Psoas muscle (tissue), 8 donors: Measurements from ENCODE around the gene ATXN2L. TPM values are rescaled to one million over a fixed set of nuclear protein-coding genes. Genes with fewer than 3 reads are reported as not detected.

Source experiments
- ATAC-seq, 4 donors: fragments of 200-7000 bp; cut with Tn5 transposase; one replicate each; pipeline ENCODE4 v1.9.1; 2020; ENCODE audit warnings: moderate library complexity in 3 of 4, mild to moderate bottlenecking in 2 of 4
- DNase-seq, 2 donors: peaks; one replicate each; pipeline ENCODE4 v3.0.0-alpha.2; 2020
- H3K27ac ChIP-seq: fragments of 200-600 bp; one replicate; pipeline ENCODE4 v1.8.0; 2022
- H3K27me3 ChIP-seq, 3 donors: fragments of 200-600 bp in 1 of 3; one replicate each; pipeline versions ENCODE4 v1.6.1 to v1.8.0; 2013 to 2022; ENCODE audit warnings: low read length in 2 of 3, mild to moderate bottlenecking in 2 of 3, moderate library complexity in 1 of 3; ENCODE audit not compliant: insufficient read depth in 3 of 3
- H3K36me3 ChIP-seq, 2 donors: fragments of 200-600 bp in 1 of 2; one replicate each; pipeline versions ENCODE4 v1.6.1 to v1.8.0; 2013 to 2022; ENCODE audit warnings: low read depth in 1 of 2, mild to moderate bottlenecking in 1 of 2, moderate library complexity in 1 of 2; ENCODE audit not compliant: insufficient read depth in 1 of 2
- H3K4me1 ChIP-seq: fragments of 200-600 bp; one replicate; pipeline ENCODE4 v1.8.0; 2022
- H3K4me3 ChIP-seq: fragments of 200-600 bp; one replicate; pipeline ENCODE4 v1.8.0; 2022; ENCODE audit warnings: mild to moderate bottlenecking
- H3K9me3 ChIP-seq: fragments of 200-600 bp; one replicate; pipeline ENCODE4 v1.8.0; 2022
- WGBS, 3 donors: extraction: QIAGEN DNeasy Blood & Tissue Kit; methylation state at CpG; one replicate each; pipeline versions ENCODE4 v1.1.6 to v1.1.7; 2013; 5-methylcytosine and 5-hydroxymethylcytosine counted together
- intact Hi-C, 2 donors: fragments of 100-400 bp; cut with DNase I; formaldehyde crosslinking; loops; one replicate each; pipeline versions ENCODE4 v1.11.0 to v1.14.2; 2022
- polyA plus RNA-seq, 3 donors: library from polyadenylated mRNA; stranded (reverse); fragments of 200-250 nt; gene quantifications; one replicate each; pipeline ENCODE4 v1.2.3, GENCODE V29; 2013
- total RNA-seq, 4 donors: library from RNA; stranded (reverse); fragmentation: NEBNext Ultra II Directional in 2 of 4; extraction: Animal tissue kit (Norgen Biotek cat#: 25700) in 2 of 4; gene quantifications; one replicate each; pipeline versions ENCODE4 v1.2.1 to v1.2.4, GENCODE V29; 2021 to 2023
- TF ChIP-seq, protein P1 (sequence below): fragments of 200-600 bp; IDR thresholded peaks from one replicate; pipeline ENCODE4 v1.8.0; 2022; ENCODE audit warnings: antibody characterized with exemption
- donor health status: healthy with polysubstance abuse.
- donor health status: DM: no; HTN: no; CAD: no; lungs with moderate emphysema.
- donor health status: Bipolar disorder and iron deficiency.
- donor health status: healthy.
- donor health status: DM: yes; HTN: yes; CAD: no.
- donor health status: DM: no; HTN: no; CAD: no.
- donor health status: DM: no; HTN: no; CAD: no.
- donor health status: DM: yes; HTN: yes; CAD: no.

Gene ATXN2L
- total and polyA plus RNA-seq, 7 donors: 28.8 to 66.2 (median 50.0) TPM

DNA sequence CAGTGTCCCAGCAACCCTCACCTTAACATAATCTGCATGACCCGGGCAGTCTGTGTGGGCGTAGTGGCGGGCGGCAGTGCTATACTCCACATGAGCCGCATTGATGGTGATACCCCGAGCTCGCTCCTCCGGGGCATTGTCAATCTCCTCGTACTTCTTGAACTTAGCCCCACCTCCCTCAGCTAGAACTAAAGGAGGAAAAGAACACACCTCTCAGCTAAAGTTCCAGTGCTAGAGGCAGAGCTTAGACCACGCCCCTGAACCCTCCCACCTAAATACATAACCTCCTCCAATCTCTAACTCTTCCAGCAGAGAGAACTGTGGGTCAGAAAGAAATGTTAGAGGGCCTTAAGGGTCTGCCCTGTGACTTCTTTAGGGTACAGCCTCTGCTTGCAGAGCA is 22.5 kb downstream of the ATXN2L start:
- DNase-seq: no peak
- TF ChIP-seq, protein P1, sequence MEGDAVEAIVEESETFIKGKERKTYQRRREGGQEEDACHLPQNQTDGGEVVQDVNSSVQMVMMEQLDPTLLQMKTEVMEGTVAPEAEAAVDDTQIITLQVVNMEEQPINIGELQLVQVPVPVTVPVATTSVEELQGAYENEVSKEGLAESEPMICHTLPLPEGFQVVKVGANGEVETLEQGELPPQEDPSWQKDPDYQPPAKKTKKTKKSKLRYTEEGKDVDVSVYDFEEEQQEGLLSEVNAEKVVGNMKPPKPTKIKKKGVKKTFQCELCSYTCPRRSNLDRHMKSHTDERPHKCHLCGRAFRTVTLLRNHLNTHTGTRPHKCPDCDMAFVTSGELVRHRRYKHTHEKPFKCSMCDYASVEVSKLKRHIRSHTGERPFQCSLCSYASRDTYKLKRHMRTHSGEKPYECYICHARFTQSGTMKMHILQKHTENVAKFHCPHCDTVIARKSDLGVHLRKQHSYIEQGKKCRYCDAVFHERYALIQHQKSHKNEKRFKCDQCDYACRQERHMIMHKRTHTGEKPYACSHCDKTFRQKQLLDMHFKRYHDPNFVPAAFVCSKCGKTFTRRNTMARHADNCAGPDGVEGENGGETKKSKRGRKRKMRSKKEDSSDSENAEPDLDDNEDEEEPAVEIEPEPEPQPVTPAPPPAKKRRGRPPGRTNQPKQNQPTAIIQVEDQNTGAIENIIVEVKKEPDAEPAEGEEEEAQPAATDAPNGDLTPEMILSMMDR: no peak
- intact Hi-C loops: loop anchor here (2.0 to 5.0 kb wide), 2 partner anchors 20 to 102 kb away; no protein-coding TSS in a partner anchor
- Histone ChIP-seq H3K4me3 (peak overlapping the region; percentile 95), H3K27ac (peak overlapping the region; percentile 89), H3K9me3 (no peaks in the 10 kb centered on the region), H3K27me3 (no peaks in the 10 kb centered on the region), H3K4me1 (peaks cover 19% of the 10 kb centered on the region), H3K36me3 (peaks cover 6 to 49% of the 10 kb centered on the region in 2 donors)
- WGBS, 3 donors: 54 to 57% (median 56%) methylated on average over 10 of the region's 10 CpGs
- ATAC-seq: no peak

- ATAC-seq: peak in 1 of 4 donors; percentile 0
- WGBS, 3 donors: 1% methylated on average over 16 of the region's 16 CpGs
- TF ChIP-seq, protein P1: no peak
- no peak for DNase-seq
- Histone ChIP-seq H3K36me3 (peaks cover 6 to 49% of the 10 kb centered on the region in 2 donors), H3K27ac (peak overlapping the region; percentile 89), H3K27me3 (no peaks in the 10 kb centered on the region), H3K4me1 (peaks cover 19% of the 10 kb centered on the region), H3K4me3 (peak overlapping the region; percentile 95), H3K9me3 (no peaks in the 10 kb centered on the region)
- intact Hi-C loops: loop anchor here (1.0 to 5.0 kb wide), 4 partner anchors 18 to 102 kb away; partner anchors contain the start of genes ATXN2L (in 1 of the 2) and SH2B1 (in 1 of the 2)
These were observed 22.9 kb downstream of the ATXN2L start for GRCh38 chr16:28845761-28846079.

DNA sequence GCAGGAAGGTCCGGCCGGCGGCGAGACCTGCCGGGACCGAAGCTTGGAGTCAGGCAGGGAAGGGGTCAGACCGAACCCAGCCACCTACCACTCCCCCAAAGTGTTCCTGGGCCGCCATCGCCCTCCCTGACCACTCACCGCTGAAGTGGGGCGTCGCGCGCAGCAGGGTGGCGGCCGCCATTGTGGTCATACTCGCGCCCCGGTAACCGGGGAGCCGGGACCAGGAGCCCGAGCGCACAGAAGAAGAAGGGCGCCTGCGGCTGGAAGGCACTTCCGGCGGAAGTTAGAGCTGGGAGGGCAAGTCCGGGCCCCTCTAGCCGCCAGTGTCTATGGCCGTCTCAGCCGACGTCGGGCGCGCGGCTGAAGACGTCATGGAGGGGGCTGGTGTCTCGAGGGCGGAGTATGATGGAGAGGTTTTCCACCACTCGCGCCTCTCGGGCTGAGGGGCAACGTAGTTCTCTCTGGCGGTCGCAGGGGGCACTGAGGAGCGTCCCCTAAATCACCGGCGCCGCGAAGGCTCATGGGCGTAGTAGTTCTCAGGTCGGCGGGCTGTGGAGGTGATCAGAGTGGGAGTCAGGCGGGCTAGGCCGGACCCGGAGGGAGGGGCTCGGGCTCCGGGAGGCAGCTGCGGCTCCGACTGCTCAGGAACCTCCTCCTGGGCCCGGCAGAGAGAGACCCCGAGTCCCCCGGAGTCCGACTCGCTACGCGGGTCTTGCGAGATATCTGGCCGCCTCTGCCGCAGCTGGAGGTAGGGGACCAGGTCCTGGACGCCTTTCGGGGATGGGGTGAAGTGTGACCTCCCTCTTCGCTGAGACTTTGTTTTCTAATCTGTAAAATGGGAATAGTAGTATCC is 23.5 kb downstream of the ATXN2L start, which contains the start of gene TUFM:
TUFM (minus strand) TSS at position 269 of the 853 bp plus-strand sequence; CDS start at position 190, 79 bp downstream.
- Histone ChIP-seq H3K36me3 (peaks cover 6 to 48% of the 10 kb centered on the region in 2 donors), H3K4me1 (peaks cover 19% of the 10 kb centered on the region), H3K27ac (peak within 1 kb of the TSS; percentile 89), H3K27me3 (no peaks in the 10 kb centered on the region), H3K9me3 (no peaks in the 10 kb centered on the region), H3K4me3 (peak within 1 kb of the TSS; percentile 95)
- peak; percentile 95 to 97 (median 96) for ATAC-seq
- TF ChIP-seq, protein P1: peak; percentile 66
- intact Hi-C loops: loop anchor here in 1 of 2 donors (1.0 to 5.0 kb wide), 3 partner anchors 17 to 101 kb away; partner anchors contain the start of genes ATXN2L and SH2B1
- 0 to 1% (median 0%) methylated on average over 66 to 73 of the region's 73 CpGs for WGBS, 3 donors
- DNase-seq: peak; percentile 98 to 99

DNA sequence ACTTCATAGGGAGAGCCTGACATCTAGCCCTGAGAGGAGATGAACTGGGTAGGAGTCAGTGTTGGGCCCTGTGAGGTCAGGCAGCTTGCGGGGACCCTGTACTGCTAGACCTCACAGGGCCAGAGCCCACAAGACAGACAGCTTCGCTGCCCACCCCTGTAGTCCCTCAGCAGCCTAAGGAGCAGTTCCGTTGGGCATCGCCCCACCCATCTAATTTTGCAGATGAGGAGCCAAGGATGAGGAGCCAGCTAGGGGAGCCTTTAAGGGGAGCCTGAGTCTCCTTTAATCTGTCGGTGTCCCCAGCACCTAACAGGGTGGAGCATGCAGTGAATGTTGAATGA is 24.1 kb downstream of the ATXN2L start:
- Histone ChIP-seq H3K4me3 (peak overlapping the region; percentile 95), H3K27me3 (no peaks in the 10 kb centered on the region), H3K9me3 (no peaks in the 10 kb centered on the region), H3K36me3 (peaks cover 6 to 42% of the 10 kb centered on the region in 2 donors), H3K27ac (peak overlapping the region; percentile 89), H3K4me1 (peaks cover 19% of the 10 kb centered on the region)
- DNase-seq (peak in 1 of 2 donors; percentile 50), ATAC-seq (peak; percentile 4 to 24 (median 8))
- 9 to 14% (median 13%) methylated on average over 5 of the region's 5 CpGs for WGBS, 3 donors
- intact Hi-C loops: loop anchor here in 1 of 2 donors (1.0 to 5.0 kb wide), 3 partner anchors 16 to 100 kb away; partner anchors contain the start of genes ATXN2L and SH2B1
- TF ChIP-seq, protein P1: no peak
